ENCODE measurements around the gene RNGTT. TPM values are rescaled to one million over a fixed set of nuclear protein-coding genes. Genes with fewer than 3 reads are reported as not detected.

Gene RNGTT
- total and polyA plus RNA-seq, 12 donors: 2.6 to 29.6 (median 14.2) TPM

- Histone ChIP-seq H3K27me3 (no peaks in the 10 kb centered on the region), H3K4me3 (no peak overlapping the region), H3K4me1 (replicated peaks in 1 of 2) (no peaks in the 10 kb centered on the region), H3K27ac (no peak overlapping the region), H3K9me3 (replicated peaks in 1 of 3) (no peaks in the 10 kb centered on the region), H3K36me3 (replicated peaks in 1 of 2) (no peaks in the 10 kb centered on the region)
- DNase-seq: no peak
- TF ChIP-seq CTCF (IDR thresholded peaks at IDR 0.05) (no peak), POLR2A (IDR thresholded peaks at IDR 0.05) (no peak)
- 90 to 92% (median 91%) methylated on average over 4 of the region's 4 CpGs for WGBS, 4 donors
- intact Hi-C loops (cut with DNase I): no loop called here
These were observed 39.1 kb upstream of the RNGTT start for GRCh38 chr6:89002523-89002922.

GRCh38 chr6:88997327-88997726, 33.9 kb upstream of the RNGTT start:
- no peak for DNase-seq
- Histone ChIP-seq H3K36me3 (replicated peaks in 1 of 2) (no peaks in the 10 kb centered on the region), H3K27me3 (no peaks in the 10 kb centered on the region), H3K27ac (no peak overlapping the region), H3K9me3 (replicated peaks in 1 of 3) (no peaks in the 10 kb centered on the region), H3K4me3 (no peak overlapping the region), H3K4me1 (replicated peaks in 1 of 2) (peaks cover 6 to 8% of the 10 kb centered on the region in 2 donors)
- intact Hi-C loops (cut with DNase I): no loop called here
- TF ChIP-seq POLR2A (IDR thresholded peaks at IDR 0.05) (no peak), CTCF (IDR thresholded peaks at IDR 0.05) (no peak)
- 85 to 93% (median 91%) methylated on average over 4 of the region's 4 CpGs for WGBS, 4 donors

- TF ChIP-seq CTCF (IDR thresholded peaks at IDR 0.05): no peak
- no peak for TF ChIP-seq POLR2A (IDR thresholded peaks at IDR 0.05)
- 93 to 100% (median 98%) methylated on average over 1 of the region's 1 CpG for WGBS, 4 donors
These were observed 29.5 kb upstream of the RNGTT start for GRCh38 chr6:88992741-88993552.

GRCh38 chr6:88989215-88989614, 25.8 kb upstream of the RNGTT start:
- TF ChIP-seq CTCF (IDR thresholded peaks at IDR 0.05) (no peak), POLR2A (IDR thresholded peaks at IDR 0.05) (no peak)
- WGBS, 4 donors: 19 to 41% (median 32%) methylated on average over 1 of the region's 1 CpG
- Histone ChIP-seq H3K27me3 (no peaks in the 10 kb centered on the region), H3K4me3 (no peak overlapping the region), H3K27ac (peak overlapping the region in 3 of 5 donors; percentile 49 to 66 (median 59)), H3K9me3 (replicated peaks in 1 of 3) (no peaks in the 10 kb centered on the region), H3K36me3 (replicated peaks in 1 of 2) (no peaks in the 10 kb centered on the region), H3K4me1 (replicated peaks in 1 of 2) (peaks cover 13 to 19% of the 10 kb centered on the region in 2 donors)
- peak; percentile 51 to 90 (median 77) for DNase-seq
- intact Hi-C loops (cut with DNase I): no loop called here

More at GRCh38 chr6:88992741-88993552, 29.5 kb upstream of the RNGTT start:
- H3K9me3 ChIP-seq (replicated peaks in 1 of 3): no peaks in the 10 kb centered on the region
- peaks cover 13 to 19% of the 10 kb centered on the region in 2 donors for H3K4me1 ChIP-seq (replicated peaks in 1 of 2)
- H3K4me3 ChIP-seq: no peak overlapping the region
- H3K27ac ChIP-seq: peak overlapping the region in 2 of 5 donors; percentile 11 to 15
- H3K36me3 ChIP-seq (replicated peaks in 1 of 2): no peaks in the 10 kb centered on the region
- DNase-seq: no peak
- H3K27me3 ChIP-seq: no peaks in the 10 kb centered on the region
- intact Hi-C loops (cut with DNase I): no loop called here
